Neural progenitor cell (in vitro differentiated cells): ENCODE results near the gene GINS3.

Experiments
- CTCF ChIP-seq: fragments of 200-600 bp; sonication (generic); IDR thresholded peaks from 2 replicates; pipeline ENCODE4 v1.5.1; 2017; ENCODE audit warnings: antibody characterized with exemption, mild to moderate bottlenecking
- EZH2 ChIP-seq: fragments of 200-600 bp; sonication (generic); IDR thresholded peaks from 2 replicates; pipeline ENCODE4 v1.6.1; 2017; ENCODE audit warnings: antibody characterized with exemption, mild to moderate bottlenecking, moderate library complexity

- TF ChIP-seq EZH2: no peak
- no peak for TF ChIP-seq CTCF
Measured at GRCh38 chr16:58421059-58421458, 28.8 kb downstream of the GINS3 start.
